K562 (cell line): ENCODE measurements around the gene CDNF. TPM values are rescaled to one million over a fixed set of nuclear protein-coding genes. Genes with fewer than 3 reads are reported as not detected.

Source experiments
- BCOR ChIP-seq: fragments of 450-650 bp; IDR thresholded peaks from 2 replicates; pipeline ENCODE4 v1.6.1; 2016
- BRD9 ChIP-seq: fragments of 450-650 bp; IDR thresholded peaks from 2 replicates; pipeline ENCODE4 v1.6.1; 2018; ENCODE audit warnings: low read depth; ENCODE audit not compliant: partially characterized antibody
- COPS2 ChIP-seq: fragments of 450-650 bp; conservative IDR thresholded peaks from 2 replicates; pipeline ENCODE4 v1.6.1; 2016; ENCODE audit warnings: mild to moderate bottlenecking, moderate library complexity
- DMBX1 ChIP-seq: fragments of 250-450 bp; sonication (Bioruptor Pico); IDR thresholded peaks from 2 replicates; pipeline ENCODE4 v1.8.0; 2022; ENCODE audit warnings: inconsistent platforms, mild to moderate bottlenecking, moderate library complexity, borderline replicate concordance
- ESRRA ChIP-seq: fragments of 450-650 bp; IDR thresholded peaks from 2 replicates; pipeline ENCODE4 v1.6.1; 2014; ENCODE audit warnings: low read depth, mild to moderate bottlenecking, moderate library complexity, borderline replicate concordance
- EZH2 ChIP-seq: IDR thresholded peaks from 2 replicates; pipeline ENCODE4 v1.6.1; 2012; ENCODE audit warnings: low read depth, mild to moderate bottlenecking, inconsistent platforms, low read length, borderline replicate concordance
- FOXM1 ChIP-seq, 2 experiments: fragments of 450-650 bp in 1 of 2; sonication (generic) in 1 of 2; formaldehyde crosslinking in 1 of 2; IDR thresholded peaks; 2 replicates each; pipeline versions ENCODE4 v1.6.1 to v1.9.0; 2017 to 2022; ENCODE audit warnings: low read depth in 2 of 2, mild to moderate bottlenecking in 2 of 2, missing genetic modification reagents in 1 of 2, moderate library complexity in 1 of 2
- HES1 ChIP-seq: fragments of 450-650 bp; IDR thresholded peaks from 2 replicates; pipeline ENCODE4 v1.6.1; 2016; ENCODE audit warnings: low read depth, mild to moderate bottlenecking, moderate library complexity
- KLF13 ChIP-seq: fragments of 450-650 bp; IDR thresholded peaks from 2 replicates; pipeline ENCODE4 v1.6.1; 2016; ENCODE audit warnings: missing genetic modification characterization, low read depth, mild to moderate bottlenecking, missing compliant biosample characterization, moderate library complexity, borderline replicate concordance
- NR0B1 ChIP-seq: fragments of 450-650 bp; IDR thresholded peaks from one replicate; pipeline ENCODE4 v1.6.1; 2018; ENCODE audit warnings: mild to moderate bottlenecking, moderate library complexity; ENCODE audit not compliant: partially characterized antibody
- NR2C2 ChIP-seq, 2 experiments: fragments of 200-800 bp in 1 of 2; sonication (Bioruptor generic) in 1 of 2; sonication (generic) in 1 of 2; formaldehyde crosslinking in 1 of 2; IDR thresholded peaks; 2 replicates each; pipeline versions ENCODE4 v1.6.1 to v1.8.0; 2016 to 2022; ENCODE audit warnings: mild to moderate bottlenecking in 1 of 2, missing compliant biosample characterization in 1 of 2, missing genetic modification characterization in 1 of 2, missing genetic modification reagents in 1 of 2
- NR3C1 ChIP-seq: sonication (generic); formaldehyde crosslinking; IDR thresholded peaks from 2 replicates; pipeline ENCODE4 v1.8.1; 2022; ENCODE audit warnings: missing genetic modification reagents
- PHF20 ChIP-seq: fragments of 450-650 bp; IDR thresholded peaks from 2 replicates; pipeline ENCODE4 v1.6.1; 2018; ENCODE audit not compliant: partially characterized antibody
- POLR2A ChIP-seq: fragments of 450-650 bp; conservative IDR thresholded peaks from 2 replicates; pipeline ENCODE4 v1.6.1; 2016
- PREB ChIP-seq: sonication (generic); formaldehyde crosslinking; IDR thresholded peaks from 2 replicates; pipeline ENCODE4 v1.8.1; 2023; ENCODE audit warnings: mild to moderate bottlenecking, missing genetic modification reagents
- RBM34 ChIP-seq: fragments of 200-400 bp; formaldehyde crosslinking; IDR thresholded peaks from 2 replicates; pipeline ENCODE4 v1.6.1; 2018; ENCODE audit warnings: low read length, borderline replicate concordance; ENCODE audit not compliant: insufficient read depth
- SNIP1 ChIP-seq: fragments of 450-650 bp; IDR thresholded peaks from 2 replicates; pipeline ENCODE4 v1.7.1; 2017; ENCODE audit warnings: low read depth, mild to moderate bottlenecking
- SREBF1 ChIP-seq: fragments of 150-350 bp; IDR thresholded peaks from 2 replicates; pipeline ENCODE4 v1.6.1; 2014; ENCODE audit warnings: antibody characterized with exemption, low read depth, low read length, borderline replicate concordance
- ZBTB43 ChIP-seq: sonication (generic); formaldehyde crosslinking; IDR thresholded peaks from 2 replicates; pipeline ENCODE4 v1.8.0; 2023; ENCODE audit warnings: mild to moderate bottlenecking, missing genetic modification reagents
- ZNF3 ChIP-seq: fragments of 250-450 bp; sonication (Bioruptor Pico); IDR thresholded peaks from 2 replicates; pipeline ENCODE4 v1.5.0; 2021; ENCODE audit warnings: mild to moderate bottlenecking, moderate library complexity
- ZNF311 ChIP-seq: fragments of 250-450 bp; sonication (Bioruptor Pico); IDR thresholded peaks from 2 replicates; pipeline ENCODE4 v1.4.0; 2020; ENCODE audit warnings: mild to moderate bottlenecking, moderate library complexity
- ZNF384 ChIP-seq: IDR thresholded peaks from 2 replicates; pipeline ENCODE4 v1.6.1; 2012; ENCODE audit warnings: low read depth, low read length, improper control_type of control experiment
- ZNF41 ChIP-seq: fragments of 250-450 bp; sonication (Bioruptor Pico); conservative IDR thresholded peaks from 2 replicates; pipeline ENCODE4 v1.4.0; 2020; ENCODE audit warnings: mild to moderate bottlenecking
- ZNF507 ChIP-seq: conservative IDR thresholded peaks from 2 replicates; pipeline ENCODE4 v1.6.1; 2017; ENCODE audit warnings: missing genetic modification characterization, missing compliant biosample characterization
- ZNF780A ChIP-seq: fragments of 250-450 bp; sonication (Bioruptor Pico); IDR thresholded peaks from 2 replicates; pipeline ENCODE4 v1.5.0; 2021; ENCODE audit warnings: mild to moderate bottlenecking
- polyA plus RNA-seq, 8 experiments: library from polyadenylated mRNA; depleted of rRNA in 4 of 8; stranded (reverse) in 5 of 8; unstranded in 3 of 8; fragments of >200 nt; fragmentation: Nextera tagmentation in 2 of 8; fragmentation: Illumina TruSeq in 1 of 8; extraction: Ambion mirVana in 2 of 8; extraction: Trizol in 1 of 8; gene quantifications; 2 replicates each; pipeline versions ENCODE4 v1.2.1 to v1.2.3, GENCODE V29; 2011 to 2014; ENCODE audit warnings: inconsistent platforms in 1 of 8, missing spikeins in 1 of 8
- total RNA-seq, 7 experiments: library from RNA; depleted of rRNA in 6 of 7; stranded (reverse); fragments of >200 nt in 6 of 7; fragmentation: Illumina TruSeq in 2 of 7; extraction: Trizol in 2 of 7; gene quantifications; 2 replicates each; pipeline versions ENCODE4 v1.2.1 to v1.2.3, GENCODE V29; 2011 to 2021; ENCODE audit warnings: low replicate concordance in 1 of 7

Gene CDNF
- total and polyA plus RNA-seq, 9 of the 15 experiments (the other 6 are each of a cell fraction or from before 2014, with no cell fraction given): 0.18 to 1.6 (median 0.61) TPM

GRCh38 chr10:14837757-14838581 is at the start of gene CDNF, which contains the start of the genes HSPA14 and MSANTD7 (continued):
- TF ChIP-seq NR0B1 (no peak), ZNF384 (no peak), KLF13 (tag) (no peak), ZNF780A (no peak), ESRRA (peak; percentile 14; the same call in 1 of the 2 replicates), SREBF1 (no peak), DMBX1 (CRISPR knock-in tag) (no peak), ZNF3 (no peak), ZNF507 (tag) (no peak), BRD9 (no peak), POLR2A (peak; percentile 96), NR3C1 (CRISPR knock-in tag) (no peak), PREB (CRISPR knock-in tag) (no peak; the same call in 1 of the 2 replicates), RBM34 (no peak), BCOR (no peak), COPS2 (no peak), HES1 (0 out of 2 replicates have a peak, but pooled peaks have one; percentile 21), ZNF311 (CRISPR knock-in tag) (no peak), NR2C2 (CRISPR knock-in tag; IDR thresholded peaks at IDR 0.05) (no peak), NR2C2 (tag; IDR thresholded peaks at IDR 0.05) (no peak; the same call in 1 of the 2 replicates), EZH2 (no peak), FOXM1 (IDR thresholded peaks at IDR 0.05; ENCODE audit: low read depth) (no peak), FOXM1 (CRISPR knock-in tag; IDR thresholded peaks at IDR 0.05; ENCODE audit: low read depth) (no peak), SNIP1 (no peak), PHF20 (peak; percentile 63), ZBTB43 (CRISPR knock-in tag) (no peak), ZNF41 (CRISPR knock-in tag) (no peak)
